Measurements from ENCODE around the gene C10orf71. TPM values are rescaled to one million over a fixed set of nuclear protein-coding genes. Genes with fewer than 3 reads are reported as not detected.

Gene C10orf71
- total RNA-seq, 3 donors from 2014 or later, result 0.05 TPM; not detected in 2

- intact Hi-C loops (cut with DNase I, micrococcal nuclease), result no loop called here
- no peak for ATAC-seq
- Histone ChIP-seq H3K4me1 (ENCODE audit: low read depth) (no peaks in the 10 kb centered on the region), H3K36me3 (ENCODE audit: low read depth) (no peaks in the 10 kb centered on the region), H3K9me3 (no peaks in the 10 kb centered on the region), H3K4me3 (no peak overlapping the region)
- no peak for DNase-seq
- TF ChIP-seq CTCF (IDR thresholded peaks at IDR 0.05), result no peak
Observed at GRCh38 chr10:49332333-49332732, 33.4 kb downstream of the C10orf71 start.

DNA sequence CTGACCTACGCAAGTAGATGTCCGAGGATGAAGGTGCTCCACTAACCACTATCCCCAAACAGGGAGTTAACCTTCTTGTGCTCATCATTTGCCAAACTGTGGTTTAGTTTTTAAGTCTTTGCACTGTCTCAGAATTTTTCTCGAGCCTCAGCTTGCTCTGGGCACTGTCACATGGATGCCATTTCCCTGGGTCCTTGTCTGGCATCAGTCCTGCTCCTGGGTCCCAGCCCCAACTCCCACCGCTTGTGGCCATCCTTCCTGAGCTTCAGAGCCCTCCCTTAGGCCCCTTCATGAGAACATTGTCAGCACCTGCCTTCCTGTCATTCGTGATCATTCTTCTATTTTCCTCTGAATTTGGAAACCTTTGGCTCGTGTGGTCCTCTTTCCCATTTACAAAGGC is 33.8 kb downstream of the C10orf71 start:
- no peaks in the 10 kb centered on the region for H3K9me3 ChIP-seq
- intact Hi-C loops (cut with DNase I, micrococcal nuclease), result no loop called here
- no peak overlapping the region for H3K4me3 ChIP-seq
- no peaks in the 10 kb centered on the region for H3K36me3 ChIP-seq (ENCODE audit: low read depth)
- DNase-seq (no peak), ATAC-seq (no peak)
- no peaks in the 10 kb centered on the region for H3K4me1 ChIP-seq (ENCODE audit: low read depth)
- no peak for TF ChIP-seq CTCF (IDR thresholded peaks at IDR 0.05)

DNA sequence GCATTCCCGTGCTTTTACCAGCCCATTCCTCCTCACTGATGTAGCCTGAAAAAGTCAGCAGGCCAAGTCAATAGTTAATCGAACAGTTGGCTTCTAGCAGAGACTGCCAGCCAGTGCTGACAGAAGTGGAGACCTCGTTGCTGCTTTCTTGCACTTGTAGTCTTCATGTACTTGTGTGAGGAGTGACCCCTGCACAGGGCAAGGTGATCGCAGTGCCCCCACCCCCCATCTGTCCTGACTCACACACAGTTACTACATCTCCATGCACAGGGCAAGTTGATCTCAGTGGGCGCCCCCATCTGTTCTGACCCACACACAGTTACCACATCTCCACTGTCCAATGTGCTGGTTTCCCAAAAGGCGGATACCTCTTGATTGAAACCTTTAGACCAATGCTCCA is 34.2 kb downstream of the C10orf71 start:
- DNase-seq (no peak), ATAC-seq (no peak)
- intact Hi-C loops (cut with DNase I, micrococcal nuclease), result no loop called here
- TF ChIP-seq CTCF (IDR thresholded peaks at IDR 0.05), result no peak
- no peaks in the 10 kb centered on the region for H3K9me3 ChIP-seq
- no peaks in the 10 kb centered on the region for H3K4me1 ChIP-seq (ENCODE audit: low read depth)
- H3K36me3 ChIP-seq (ENCODE audit: low read depth), result no peaks in the 10 kb centered on the region
- H3K4me3 ChIP-seq, result no peak overlapping the region

GRCh38 chr10:49334964-49335363 is 36.0 kb downstream of the C10orf71 start:
- DNase-seq (no peak), ATAC-seq (no peak)
- no peaks in the 10 kb centered on the region for H3K36me3 ChIP-seq (ENCODE audit: low read depth)
- H3K4me1 ChIP-seq (ENCODE audit: low read depth), result no peaks in the 10 kb centered on the region
- no peak overlapping the region for H3K4me3 ChIP-seq
- H3K9me3 ChIP-seq, result no peaks in the 10 kb centered on the region
- intact Hi-C loops (cut with DNase I, micrococcal nuclease), result no loop called here
- TF ChIP-seq CTCF (IDR thresholded peaks at IDR 0.05), result no peak

DNA sequence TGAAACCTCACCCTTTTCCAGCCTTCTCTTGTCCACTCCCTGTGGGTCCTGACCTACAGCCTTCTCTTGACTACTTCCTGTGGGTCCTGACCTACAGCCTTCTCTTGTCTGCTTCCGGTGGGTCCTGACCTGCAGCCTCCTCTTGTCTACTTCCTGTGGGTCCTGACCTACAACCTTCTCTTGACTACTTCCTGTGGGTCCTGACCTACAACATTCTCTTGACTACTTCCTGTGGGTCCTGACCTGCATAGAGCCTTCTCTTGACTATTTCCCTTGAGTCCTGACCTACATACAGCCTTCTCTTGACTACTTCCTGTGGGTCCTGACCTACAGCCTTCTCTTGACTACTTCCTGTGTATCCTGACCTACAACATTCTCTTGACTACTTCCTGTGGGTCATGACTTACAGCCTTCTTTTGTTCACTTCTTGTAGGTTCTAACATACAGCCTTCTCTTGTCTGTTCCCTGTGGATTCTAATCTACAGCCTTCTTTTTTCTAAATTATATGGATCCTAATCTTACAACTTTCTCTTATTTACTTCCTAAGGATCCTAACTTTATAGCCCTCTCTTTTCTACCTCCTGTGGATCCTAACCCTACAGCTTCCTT is 36.5 kb downstream of the C10orf71 start:
- intact Hi-C loops (cut with DNase I, micrococcal nuclease), result no loop called here
- Histone ChIP-seq H3K4me1 (ENCODE audit: low read depth) (no peaks in the 10 kb centered on the region), H3K4me3 (no peak overlapping the region), H3K9me3 (no peaks in the 10 kb centered on the region), H3K36me3 (ENCODE audit: low read depth) (no peaks in the 10 kb centered on the region)
- no peak for TF ChIP-seq CTCF (IDR thresholded peaks at IDR 0.05)
- ATAC-seq (no peak), DNase-seq (no peak)

- Histone ChIP-seq H3K9me3 (no peaks in the 10 kb centered on the region), H3K4me3 (no peak overlapping the region), H3K4me1 (ENCODE audit: low read depth) (no peaks in the 10 kb centered on the region), H3K36me3 (ENCODE audit: low read depth) (no peaks in the 10 kb centered on the region)
- DNase-seq (no peak), ATAC-seq (no peak)
- no peak for TF ChIP-seq CTCF (IDR thresholded peaks at IDR 0.05)
- intact Hi-C loops (cut with DNase I, micrococcal nuclease), result no loop called here
Observed at GRCh38 chr10:49338604-49339003, 39.6 kb downstream of the C10orf71 start.
